Embryonic facial prominence (tissue), 1 donor: ENCODE results near the gene MED10.

Experiments used
- DNase-seq: peaks from one replicate; pipeline ENCODE4 v3.0.0-alpha.2; 2016; ENCODE audit errors: extremely low spot score

Gene MED10

GRCh38 chr5:6377905-6378765 lies at the start of gene MED10:
Gene MED10 (minus strand): TSS chr5:6378547. CDS start chr5:6378483, 64 bp downstream.
- DNase-seq: peak; percentile 79

GRCh38 chr5:6427694-6428093 lies 49.3 kb upstream of the MED10 start:
- DNase-seq: no peak

- DNase-seq: no peak
Measured at GRCh38 chr5:6424700-6425099, 46.4 kb upstream of the MED10 start.

- no peak for DNase-seq
Measured at GRCh38 chr5:6424110-6424659, 45.8 kb upstream of the MED10 start.

- no peak for DNase-seq
Measured at GRCh38 chr5:6423327-6424109, 45.2 kb upstream of the MED10 start.

- DNase-seq: no peak
Measured at GRCh38 chr5:6419340-6419852, 41.0 kb upstream of the MED10 start.

GRCh38 chr5:6418679-6419276 lies 40.4 kb upstream of the MED10 start:
- DNase-seq: no peak

GRCh38 chr5:6417657-6418056 lies 39.3 kb upstream of the MED10 start:
- DNase-seq: no peak

GRCh38 chr5:6412811-6413210 lies 34.5 kb upstream of the MED10 start:
- no peak for DNase-seq

- DNase-seq: no peak
Measured at GRCh38 chr5:6411141-6411540, 32.8 kb upstream of the MED10 start.

- no peak for DNase-seq
Measured at GRCh38 chr5:6410421-6410820, 32.1 kb upstream of the MED10 start.

GRCh38 chr5:6408627-6409446 lies 30.5 kb upstream of the MED10 start:
- no peak for DNase-seq

GRCh38 chr5:6408260-6408596 lies 29.9 kb upstream of the MED10 start:
- no peak for DNase-seq

GRCh38 chr5:6407558-6408259 lies 29.4 kb upstream of the MED10 start:
- no peak for DNase-seq

GRCh38 chr5:6405591-6405990 lies 27.2 kb upstream of the MED10 start:
- no peak for DNase-seq

GRCh38 chr5:6404129-6404528 lies 25.8 kb upstream of the MED10 start:
- DNase-seq: no peak

- no peak for DNase-seq
Measured at GRCh38 chr5:6403416-6403815, 25.1 kb upstream of the MED10 start.

GRCh38 chr5:6402939-6403338 lies 24.6 kb upstream of the MED10 start:
- DNase-seq: no peak

GRCh38 chr5:6401410-6401809 lies 23.1 kb upstream of the MED10 start:
- no peak for DNase-seq
